PC-3 (cell line): ENCODE results near the gene FAM187B. TPM values are rescaled to one million over a fixed set of nuclear protein-coding genes. Genes with fewer than 3 reads are reported as not detected.

ENCODE experiments used
- ATAC-seq: fragments of 200-7000 bp; cut with Tn5 transposase; 2 replicates; pipeline ENCODE4 v1.9.1; 2020; ENCODE audit warnings: mild to moderate bottlenecking, moderate library complexity
- BruUV-seq: library from RNA; stranded (reverse); fragments of 400-500 nt; replicated peaks from 2 replicates; lab custom pipeline; 2021; lab: Mats Ljungman, UMichigan
- CTCF ChIA-PET: fragments of 300-600 bp; sonication (Branson Sonifier 250); formaldehyde crosslinking; loops from one replicate; lab custom pipeline; 2022; ENCODE audit warnings: antibody characterized with exemption; lab: Charles Lee
- POLR2A ChIA-PET: fragments of 300-600 bp; sonication (Branson Sonifier 250); formaldehyde crosslinking; loops from one replicate; lab custom pipeline; 2022; ENCODE audit warnings: antibody characterized with exemption; ENCODE audit not compliant: unreplicated experiment; lab: Charles Lee
- DNase-seq: peaks from one replicate; pipeline ENCODE4 v3.0.0-alpha.2; 2015
- H2AFZ ChIP-seq: fragments of 300-600 bp; sonication (generic); 2 replicates; pipeline ENCODE4 v1.6.0; 2016; ENCODE audit warnings: antibody characterized with exemption, low read length
- H3F3A ChIP-seq: fragments of 300-600 bp; sonication (generic); one replicate; pipeline ENCODE4 v1.6.0; 2017; ENCODE audit warnings: antibody characterized with exemption, low read length, control low read depth, mild to moderate bottlenecking; ENCODE audit not compliant: unreplicated experiment
- H3K27ac ChIP-seq: fragments of 300-600 bp; sonication (generic); 2 replicates; pipeline ENCODE4 v1.5.1; 2016; ENCODE audit warnings: mild to moderate bottlenecking, low read length
- H3K27me3 ChIP-seq: fragments of 300-600 bp; sonication (generic); 2 replicates; pipeline ENCODE4 v1.6.1; 2016; ENCODE audit warnings: low read length, mixed read lengths
- H3K36me3 ChIP-seq: fragments of 300-600 bp; sonication (generic); 2 replicates; pipeline ENCODE4 v1.6.1; 2016; ENCODE audit warnings: low read depth, mixed run types, low read length, mixed read lengths
- H3K4me1 ChIP-seq: fragments of 300-600 bp; sonication (generic); 2 replicates; pipeline ENCODE4 v1.5.1; 2016; ENCODE audit warnings: low read length; ENCODE audit not compliant: insufficient read depth
- H3K4me2 ChIP-seq: fragments of 300-600 bp; sonication (generic); 2 replicates; pipeline ENCODE4 v1.6.0; 2016; ENCODE audit warnings: low read length
- H3K4me3 ChIP-seq: fragments of 300-600 bp; sonication (generic); 2 replicates; pipeline ENCODE4 v1.5.1; 2016; ENCODE audit warnings: mild to moderate bottlenecking, low read length, mixed read lengths
- H3K79me2 ChIP-seq: fragments of 300-600 bp; sonication (generic); 2 replicates; pipeline ENCODE4 v1.6.1; 2017; ENCODE audit warnings: low read length, mixed read lengths
- H3K9ac ChIP-seq: fragments of 300-600 bp; sonication (generic); 2 replicates; pipeline ENCODE4 v1.6.0; 2016; ENCODE audit warnings: mild to moderate bottlenecking, low read length
- H3K9me2 ChIP-seq: fragments of 300-600 bp; sonication (generic); replicated peaks from 2 replicates; pipeline ENCODE4 v1.6.1; 2016; ENCODE audit warnings: mixed run types, low read length, mixed read lengths
- H3K9me3 ChIP-seq: fragments of 300-600 bp; sonication (generic); 2 replicates; pipeline ENCODE4 v1.6.1; 2016; ENCODE audit warnings: low read length, mixed read lengths
- H4K20me1 ChIP-seq: fragments of 300-600 bp; sonication (generic); 2 replicates; pipeline ENCODE4 v1.6.1; 2016; ENCODE audit warnings: low read length, mixed read lengths
- CTCF ChIP-seq: fragments of 300-600 bp; sonication (generic); conservative IDR thresholded peaks from 2 replicates; pipeline ENCODE4 v1.5.1; 2017; ENCODE audit warnings: antibody characterized with exemption, low read depth, mild to moderate bottlenecking, low read length
- EZH2 ChIP-seq: fragments of 300-600 bp; sonication (generic); IDR thresholded peaks from one replicate; pipeline ENCODE4 v1.6.1; 2017; ENCODE audit warnings: antibody characterized with exemption, mild to moderate bottlenecking, low read length; ENCODE audit not compliant: unreplicated experiment
- EZH2phosphoT487 ChIP-seq: fragments of 300-600 bp; sonication (generic); IDR thresholded peaks from 2 replicates; pipeline ENCODE4 v1.6.1; 2018; ENCODE audit warnings: mild to moderate bottlenecking, antibody characterized with exemption, low read length, borderline replicate concordance
- intact Hi-C: fragments of 100-400 bp; cut with micrococcal nuclease; formaldehyde crosslinking; loops from 2 replicates; pipeline ENCODE4 v1.9.0; 2023
- total RNA-seq: library from RNA; depleted of rRNA; stranded (reverse); fragments of >200 nt; gene quantifications from 2 replicates; pipeline ENCODE4 v1.2.3, GENCODE V29; 2014; rRNA removed

Gene FAM187B
- total RNA-seq, 1 experiment from 2014 or later = not detected

- Histone ChIP-seq H3K9ac (no peak overlapping the region), H3F3A (no peaks in the 10 kb centered on the region), H3K4me3 (no peak overlapping the region), H3K9me2 (no peaks in the 10 kb centered on the region), H3K79me2 (no peaks in the 10 kb centered on the region), H3K36me3 (no peaks in the 10 kb centered on the region), H3K4me1 (no peaks in the 10 kb centered on the region), H3K27me3 (no peaks in the 10 kb centered on the region), H4K20me1 (no peaks in the 10 kb centered on the region), H3K27ac (no peak overlapping the region), H2AFZ (no peak overlapping the region), H3K4me2 (no peak overlapping the region), H3K9me3 (no peaks in the 10 kb centered on the region)
- DNase-seq (no peak), ATAC-seq (no peak)
- CTCF ChIA-PET = no interaction called here
- intact Hi-C loops = no loop called here
- TF ChIP-seq EZH2 (no peak), EZH2phosphoT487 (no peak), CTCF (no peak)
- no TSS peak for BruUV-seq
- POLR2A ChIA-PET = no interaction called here
These were observed 50.9 kb downstream of the FAM187B start for GRCh38 chr19:35177377-35178274.

GRCh38 chr19:35176181-35176570 lies 52.4 kb downstream of the FAM187B start:
- ChIA-PET CTCF (no interaction called here), POLR2A (no interaction called here)
- intact Hi-C loops = no loop called here
- Histone ChIP-seq H3K27ac (no peak overlapping the region), H3K27me3 (no peaks in the 10 kb centered on the region), H2AFZ (no peak overlapping the region), H4K20me1 (no peaks in the 10 kb centered on the region), H3K36me3 (no peaks in the 10 kb centered on the region), H3K79me2 (no peaks in the 10 kb centered on the region), H3K9me2 (no peaks in the 10 kb centered on the region), H3K4me2 (no peak overlapping the region), H3F3A (no peaks in the 10 kb centered on the region), H3K9me3 (no peaks in the 10 kb centered on the region), H3K4me1 (no peaks in the 10 kb centered on the region), H3K9ac (no peak overlapping the region), H3K4me3 (no peak overlapping the region)
- no peak for TF ChIP-seq EZH2
- no peak for TF ChIP-seq EZH2phosphoT487
- no peak for TF ChIP-seq CTCF
- BruUV-seq = no TSS peak
- ATAC-seq = no peak
- DNase-seq = no peak

Other genes with a start within 250 kb of the FAM187B start
- gene GRAMD1A, start 228.4 kb downstream of the FAM187B start, total RNA-seq = 24.8 and 32.8 TPM in 2 replicates
- gene SCN1B, start 198.3 kb downstream of the FAM187B start, total RNA-seq = 1.7 TPM in 2 replicates
- gene HPN, start 187.0 kb downstream of the FAM187B start, total RNA-seq = 0.18 TPM in 1 of 2 replicates, not detected in the other
- 48.7 and 61.6 TPM in 2 replicates for gene FXYD3, start 112.9 kb downstream of the FAM187B start, total RNA-seq
- 0.22 TPM in 1 of 2 replicates, not detected in the other for gene LGI4, start 93.7 kb downstream of the FAM187B start, total RNA-seq
- gene FXYD1, start 89.9 kb downstream of the FAM187B start, total RNA-seq = not detected in 2 replicates
- not detected in 2 replicates for gene FXYD7, start 85.5 kb downstream of the FAM187B start, total RNA-seq
- 114 and 123 TPM in 2 replicates for gene FXYD5, start 74.0 kb downstream of the FAM187B start, total RNA-seq
- gene LSR, start 20.3 kb upstream of the FAM187B start, total RNA-seq = 80.3 and 91.0 TPM in 2 replicates
- gene USF2, start 40.2 kb upstream of the FAM187B start, total RNA-seq = 102 and 103 TPM in 2 replicates
- gene HAMP, start 53.8 kb upstream of the FAM187B start, total RNA-seq = not detected in 2 replicates
- not detected in 2 replicates for gene MAG, start 63.4 kb upstream of the FAM187B start, total RNA-seq
- gene CD22, start 100.4 kb upstream of the FAM187B start, total RNA-seq = 0.07 TPM in 1 of 2 replicates, not detected in the other
- gene FFAR1, start 119.2 kb upstream of the FAM187B start, total RNA-seq = not detected in 2 replicates
- not detected in 2 replicates for gene FFAR3, start 129.7 kb upstream of the FAM187B start, total RNA-seq
- not detected in 2 replicates for gene GPR42, start 142.3 kb upstream of the FAM187B start, total RNA-seq
- not detected in 2 replicates for gene FFAR2, start 219.5 kb upstream of the FAM187B start, total RNA-seq